Activated gamma-delta T cell treated with anti-CD3 and anti-CD28 coated beads, Interleukin-2, amount 50 U/mL, for 16 hours (primary cell): ENCODE data around the gene ANXA11.
"Not testable (repeated sequence)": the region's sequence is repeated elsewhere in the genome, so short reads cannot be mapped to it uniquely, and the experiment has no call there.

Experiments
- DNase-seq: peaks from one replicate; pipeline ENCODE4 v3.0.0-alpha.2; 2020; ENCODE audit warnings: low read depth

ANXA11 gene

GRCh38 chr10:80144696-80145131 lies 60.6 kb downstream of the ANXA11 start:
- DNase-seq = no peak

GRCh38 chr10:80144067-80144695 lies 61.2 kb downstream of the ANXA11 start:
- no peak for DNase-seq

GRCh38 chr10:80141696-80142460 lies 63.5 kb downstream of the ANXA11 start:
- DNase-seq = no peak

- no peak for DNase-seq
Observed at GRCh38 chr10:80140251-80140650, 65.1 kb downstream of the ANXA11 start.

- no peak for DNase-seq
Observed at GRCh38 chr10:80139265-80139664, 66.1 kb downstream of the ANXA11 start.

GRCh38 chr10:80137920-80138319 lies 67.4 kb downstream of the ANXA11 start:
- no peak for DNase-seq

GRCh38 chr10:80137031-80137862 lies 68.1 kb downstream of the ANXA11 start:
- no peak for DNase-seq

- no peak for DNase-seq
Observed at GRCh38 chr10:80136134-80136571, 69.2 kb downstream of the ANXA11 start.

GRCh38 chr10:80133687-80134086 lies 71.7 kb downstream of the ANXA11 start:
- DNase-seq = not testable (repeated sequence)

- no peak for DNase-seq
Observed at GRCh38 chr10:80133206-80133605, 72.1 kb downstream of the ANXA11 start.

- DNase-seq = no peak
Observed at GRCh38 chr10:80132299-80133139, 72.8 kb downstream of the ANXA11 start, which contains the start of gene PLAC9. TSS of gene PLAC9 (plus strand) at chr10:80132730. CDS start at chr10:80132763, 33 bp downstream.

- no peak for DNase-seq
Observed at GRCh38 chr10:80131499-80131901, 73.8 kb downstream of the ANXA11 start.

- no peak for DNase-seq
Observed at GRCh38 chr10:80126876-80127275, 78.5 kb downstream of the ANXA11 start.

- no peak for DNase-seq
Observed at GRCh38 chr10:80122746-80123145, 82.6 kb downstream of the ANXA11 start.

- no peak for DNase-seq
Observed at GRCh38 chr10:80122110-80122710, 83.1 kb downstream of the ANXA11 start.

- DNase-seq = no peak
Observed at GRCh38 chr10:80118669-80119068, 86.7 kb downstream of the ANXA11 start.

GRCh38 chr10:80110986-80111385 lies 94.4 kb downstream of the ANXA11 start:
- DNase-seq = no peak

- DNase-seq = no peak
Observed at GRCh38 chr10:80108576-80109239, 96.6 kb downstream of the ANXA11 start.

GRCh38 chr10:80104066-80104926 lies 101.0 kb downstream of the ANXA11 start:
- no peak for DNase-seq
